Subcutaneous adipose tissue (tissue), 4 donors: ENCODE results near the gene PNMA6E. TPM values are rescaled to one million over a fixed set of nuclear protein-coding genes. Genes with fewer than 3 reads are reported as not detected.

Experiments
- total RNA-seq, 4 donors: library from RNA; depleted of rRNA; stranded (reverse); fragments of >200 nt; gene quantifications; one replicate each; pipeline ENCODE4 v1.1.0, GENCODE V29; 2016
- TF ChIP-seq, protein P1 (sequence below): fragments of 450-650 bp; IDR thresholded peaks from one replicate; pipeline ENCODE4 v1.5.1; 2016; ENCODE audit warnings: low read depth, mild to moderate bottlenecking, control low read depth, antibody characterized with exemption, moderate library complexity

PNMA6E gene
- total RNA-seq, 4 donors from 2014 or later = not detected

DNA sequence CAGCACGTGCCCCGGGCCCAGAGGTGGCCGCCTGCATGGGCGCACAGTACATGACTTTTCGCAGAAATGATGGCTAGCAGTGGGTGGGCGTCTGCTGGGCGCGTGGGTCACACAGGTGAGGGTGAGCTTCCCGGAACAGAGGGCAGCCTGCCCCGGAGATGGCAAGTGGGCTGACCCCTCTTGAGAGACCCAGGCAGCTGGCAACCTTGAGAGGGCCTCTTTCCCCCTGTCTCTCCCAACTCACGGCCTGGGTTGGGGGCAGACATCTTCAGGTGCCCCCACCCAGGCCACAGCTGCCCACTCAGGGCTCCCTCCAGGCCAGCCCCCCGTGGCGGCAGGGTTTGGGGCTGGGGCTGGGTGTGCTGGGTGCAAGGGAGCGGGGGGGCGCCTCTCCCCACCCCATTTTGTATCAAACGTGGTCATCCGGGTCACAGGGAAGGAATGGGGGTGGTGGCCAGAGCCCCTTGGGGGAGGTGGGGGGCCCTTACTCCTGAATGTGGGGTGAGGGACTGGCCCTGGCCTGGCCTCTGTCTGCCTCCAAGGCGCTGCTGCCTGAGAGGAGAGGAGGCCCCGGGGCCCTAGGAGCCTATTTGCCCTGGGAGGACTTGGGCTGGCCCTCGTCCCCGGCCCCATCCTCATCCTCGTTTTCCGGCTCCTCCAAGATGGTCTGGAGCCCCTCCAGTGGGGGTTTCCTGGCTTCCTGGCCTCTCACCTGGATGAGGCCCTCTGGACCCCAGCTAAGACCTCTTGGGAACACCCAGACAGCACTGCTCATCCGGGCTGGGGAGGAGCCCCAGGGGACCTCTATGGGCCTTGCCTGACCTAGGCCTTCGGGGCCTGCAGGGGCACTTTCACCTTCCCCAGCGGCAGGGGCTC is 4.6 kb downstream of the PNMA6E start:
- TF ChIP-seq, protein P1, sequence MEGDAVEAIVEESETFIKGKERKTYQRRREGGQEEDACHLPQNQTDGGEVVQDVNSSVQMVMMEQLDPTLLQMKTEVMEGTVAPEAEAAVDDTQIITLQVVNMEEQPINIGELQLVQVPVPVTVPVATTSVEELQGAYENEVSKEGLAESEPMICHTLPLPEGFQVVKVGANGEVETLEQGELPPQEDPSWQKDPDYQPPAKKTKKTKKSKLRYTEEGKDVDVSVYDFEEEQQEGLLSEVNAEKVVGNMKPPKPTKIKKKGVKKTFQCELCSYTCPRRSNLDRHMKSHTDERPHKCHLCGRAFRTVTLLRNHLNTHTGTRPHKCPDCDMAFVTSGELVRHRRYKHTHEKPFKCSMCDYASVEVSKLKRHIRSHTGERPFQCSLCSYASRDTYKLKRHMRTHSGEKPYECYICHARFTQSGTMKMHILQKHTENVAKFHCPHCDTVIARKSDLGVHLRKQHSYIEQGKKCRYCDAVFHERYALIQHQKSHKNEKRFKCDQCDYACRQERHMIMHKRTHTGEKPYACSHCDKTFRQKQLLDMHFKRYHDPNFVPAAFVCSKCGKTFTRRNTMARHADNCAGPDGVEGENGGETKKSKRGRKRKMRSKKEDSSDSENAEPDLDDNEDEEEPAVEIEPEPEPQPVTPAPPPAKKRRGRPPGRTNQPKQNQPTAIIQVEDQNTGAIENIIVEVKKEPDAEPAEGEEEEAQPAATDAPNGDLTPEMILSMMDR = no peak

DNA sequence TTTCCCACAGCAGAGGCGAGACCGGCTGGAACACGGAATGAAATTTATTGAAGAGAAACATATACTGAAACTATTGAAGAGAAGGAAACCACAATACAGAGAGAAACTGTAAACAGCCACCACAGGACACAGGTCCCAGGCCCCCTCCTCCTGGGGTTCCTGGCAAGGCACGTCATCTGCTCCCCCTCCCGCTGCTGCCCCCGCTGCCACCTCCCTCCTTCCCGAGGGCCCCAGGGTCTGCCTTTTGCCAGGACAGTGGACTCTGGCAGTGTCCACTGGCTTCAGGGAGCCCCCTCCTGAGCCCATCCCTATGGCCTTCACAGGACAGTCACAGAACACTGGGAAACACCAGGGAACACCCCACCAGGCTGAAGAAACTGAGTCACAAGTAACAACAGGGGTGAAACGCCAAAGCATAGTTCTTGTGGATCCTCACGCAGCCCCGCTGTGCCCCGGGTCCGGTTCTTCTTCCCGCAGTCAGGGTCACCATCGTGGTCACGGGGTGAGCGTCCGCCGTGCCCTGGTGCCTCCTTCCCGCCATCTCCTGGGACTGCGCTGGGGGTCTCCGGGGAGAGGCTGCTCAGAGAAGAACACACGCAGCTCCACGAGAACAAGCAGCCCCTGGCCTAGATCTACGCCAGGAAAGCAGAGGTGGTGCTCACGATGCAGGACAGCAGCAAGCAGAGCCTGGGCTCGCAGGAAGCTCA is 5.4 kb downstream of the PNMA6E start:
- TF ChIP-seq, protein P1 = no peak

DNA sequence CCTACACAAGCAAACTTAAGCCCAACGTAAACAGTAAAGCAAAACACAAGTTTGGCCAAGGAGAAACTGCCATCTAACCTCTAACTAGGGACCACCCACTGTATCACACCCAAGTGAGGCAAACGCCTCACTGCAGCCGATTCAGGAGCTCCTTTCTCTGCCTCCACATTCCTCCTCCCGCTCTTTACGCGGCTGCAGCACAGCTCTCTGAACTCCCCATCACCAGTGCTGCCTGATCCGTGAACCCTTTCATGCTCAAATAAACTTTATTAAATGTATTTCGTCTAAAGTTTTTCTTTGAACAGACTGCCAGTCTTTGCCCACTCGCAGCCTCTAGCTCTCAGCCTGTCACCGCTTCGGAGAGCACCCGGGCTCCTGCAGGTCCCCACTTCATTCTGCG is 6.5 kb downstream of the PNMA6E start:
- TF ChIP-seq, protein P1 = no peak

DNA sequence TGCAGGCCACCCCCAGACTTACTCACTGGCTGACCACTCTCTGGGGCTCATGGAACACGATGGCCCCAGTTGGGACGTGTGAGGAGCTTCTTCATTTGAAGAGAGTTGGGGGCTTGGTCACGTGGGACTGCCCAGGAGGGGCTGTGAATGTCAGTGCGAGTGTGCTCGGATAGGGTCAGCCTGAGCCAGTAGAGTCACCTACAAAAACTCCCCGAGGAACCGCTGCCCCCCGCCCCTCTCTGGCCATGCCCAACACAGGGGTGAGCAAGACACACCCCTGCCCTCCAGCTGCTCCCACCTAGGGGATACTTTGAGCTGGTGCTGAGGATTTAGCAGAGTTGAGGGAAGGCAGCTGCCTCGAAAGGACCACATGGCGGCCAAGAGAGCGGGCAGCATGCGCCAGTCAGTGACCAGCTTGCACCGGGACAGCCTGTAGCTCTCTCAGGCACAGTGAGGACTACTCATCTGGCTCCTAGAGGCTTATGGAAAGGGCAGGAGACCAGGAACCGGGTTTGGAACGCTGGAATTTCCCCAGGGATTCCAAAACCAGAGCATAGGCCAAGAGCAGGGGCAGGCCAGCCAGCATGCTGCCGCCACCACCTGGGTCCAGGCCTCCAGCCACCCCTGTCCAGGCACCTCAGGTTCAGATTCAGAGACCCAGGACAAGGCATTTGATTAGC is 8.4 kb downstream of the PNMA6E start:
- TF ChIP-seq, protein P1 = no peak

DNA sequence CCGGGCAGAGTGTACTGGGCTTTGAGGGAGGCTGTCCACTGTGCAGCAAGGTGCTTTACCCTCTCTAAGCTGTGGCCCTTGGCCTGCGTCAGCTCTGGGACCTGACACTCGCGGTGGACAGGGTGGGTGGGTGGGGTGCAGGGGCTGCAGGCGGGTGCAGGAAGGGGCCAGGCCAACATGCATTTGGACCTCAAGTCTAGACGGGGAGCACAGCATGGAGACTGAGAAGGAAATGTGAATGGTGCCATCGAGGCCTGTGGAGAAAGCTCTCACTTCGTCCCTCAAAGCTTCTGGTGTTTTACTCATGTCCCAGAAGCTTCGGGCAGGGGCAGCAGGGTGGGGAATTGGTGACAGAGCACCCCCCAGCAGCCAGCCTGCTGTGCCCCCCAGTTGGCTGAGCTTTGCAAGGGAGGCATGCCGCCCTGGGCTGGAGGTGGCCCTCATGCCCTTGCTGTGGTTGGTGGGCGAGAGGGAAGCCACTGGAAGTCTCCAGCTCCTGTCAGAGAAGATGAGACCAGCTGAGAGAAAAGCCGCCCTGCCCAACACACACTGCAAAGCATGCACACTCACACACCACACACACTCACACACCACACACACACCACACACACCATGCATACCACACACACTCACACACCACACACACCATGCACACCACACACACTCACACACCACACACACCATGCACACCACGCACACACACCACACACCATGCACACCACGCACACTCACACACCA is 12.3 kb downstream of the PNMA6E start:
- TF ChIP-seq, protein P1 = no peak

DNA sequence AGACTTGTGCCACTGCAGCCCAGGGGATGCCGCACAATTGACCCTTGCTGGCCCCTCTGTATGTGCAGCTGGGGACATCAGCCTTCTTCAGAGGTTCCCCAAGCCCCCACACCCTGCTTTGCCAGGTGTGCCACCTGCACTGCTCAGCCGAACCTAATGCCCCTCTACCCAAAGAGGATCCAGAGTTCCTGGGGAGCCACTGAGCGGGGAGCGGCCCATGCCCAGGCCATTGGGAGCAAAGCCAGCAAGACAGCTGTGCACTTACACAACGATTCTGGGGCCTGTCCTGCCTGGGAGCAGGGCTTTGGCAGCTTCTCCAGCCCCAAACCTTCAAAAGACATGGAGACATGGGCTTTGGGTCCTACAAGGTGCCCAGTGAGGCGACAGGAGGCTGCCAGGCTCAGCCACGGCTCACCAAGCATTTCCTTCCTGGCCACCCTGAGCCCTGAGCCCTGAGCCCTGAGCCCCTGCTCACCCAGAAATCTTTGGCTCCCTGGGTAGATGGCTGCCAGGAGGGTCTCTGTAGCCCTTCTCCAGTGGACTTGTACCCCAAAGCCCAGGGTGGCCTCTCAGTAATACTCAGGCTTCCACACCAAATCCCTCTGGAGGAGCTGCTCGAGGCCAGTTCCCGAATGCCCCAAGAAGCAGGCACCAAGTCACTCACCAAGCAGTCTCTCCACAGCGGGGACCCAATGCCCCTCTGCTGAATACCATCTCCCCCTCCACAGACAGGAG is 13.0 kb downstream of the PNMA6E start:
- TF ChIP-seq, protein P1 = no peak
